Heart left ventricle (tissue), 16 donors: Measurements from ENCODE around the gene BAIAP2L1. TPM values are rescaled to one million over a fixed set of nuclear protein-coding genes. Genes with fewer than 3 reads are reported as not detected.

Experiments used
- ATAC-seq, 4 donors: fragments of 200-7000 bp; cut with Tn5 transposase; one replicate each; pipeline ENCODE4 v1.9.1; 2020 to 2022; ENCODE audit warnings: moderate library complexity in 4 of 4, mild to moderate bottlenecking in 3 of 4, moderate number of reproducible peaks in 1 of 4
- DNase-seq, 5 donors: peaks; one replicate each; pipeline ENCODE4 v3.0.0-alpha.2; 2020
- H3K27ac ChIP-seq, 12 donors: fragments of 200-600 bp; sonication (generic) in 4 of 12; one replicate each; pipeline versions ENCODE4 v1.5.0 to v1.8.0; 2016 to 2022; ENCODE audit warnings: mild to moderate bottlenecking in 2 of 12
- H3K27me3 ChIP-seq, 9 donors: fragments of 200-600 bp; sonication (generic) in 2 of 9; one replicate each; pipeline versions ENCODE4 v1.5.1 to v1.8.0; 2016 to 2022; ENCODE audit warnings: mild to moderate bottlenecking in 3 of 9
- H3K36me3 ChIP-seq, 9 donors: fragments of 200-600 bp; sonication (generic) in 2 of 9; one replicate each; pipeline versions ENCODE4 v1.5.0 to v1.8.0; 2018 to 2022; ENCODE audit warnings: mild to moderate bottlenecking in 2 of 9
- H3K4me1 ChIP-seq, 12 donors: fragments of 200-600 bp; sonication (generic) in 4 of 12; one replicate each; pipeline versions ENCODE4 v1.5.0 to v1.8.0; 2016 to 2022; ENCODE audit warnings: mild to moderate bottlenecking in 3 of 12
- H3K4me3 ChIP-seq, 12 donors: fragments of 200-600 bp; sonication (generic) in 4 of 12; one replicate each; pipeline versions ENCODE4 v1.5.0 to v1.8.0; 2017 to 2022; ENCODE audit warnings: mild to moderate bottlenecking in 9 of 12, moderate library complexity in 4 of 12
- H3K9me3 ChIP-seq, 12 donors: fragments of 200-600 bp; sonication (generic) in 4 of 12; one replicate each; pipeline versions ENCODE4 v1.5.0 to v1.8.0; 2016 to 2022; ENCODE audit warnings: mild to moderate bottlenecking in 1 of 12
- CTCF ChIP-seq, 12 donors: fragments of 200-600 bp; sonication (generic) in 4 of 12; IDR thresholded peaks; one replicate each; pipeline versions ENCODE4 v1.5.0 to v1.8.0; 2018 to 2022; ENCODE audit warnings: antibody characterized with exemption in 12 of 12, mild to moderate bottlenecking in 5 of 12
- POLR2A ChIP-seq, 2 donors: fragments of 450-650 bp; IDR thresholded peaks; one replicate each; pipeline ENCODE4 v1.6.1; 2017; ENCODE audit warnings: antibody characterized with exemption in 2 of 2, mild to moderate bottlenecking in 2 of 2, moderate library complexity in 2 of 2
- WGBS, 4 donors: extraction: QIAGEN DNeasy Blood & Tissue Kit in 2 of 4; methylation state at CpG; one replicate each; pipeline versions ENCODE4 v1.1.5 to v1.1.7; 2013 to 2018; 5-methylcytosine and 5-hydroxymethylcytosine counted together
- intact Hi-C, 10 donors: fragments of 100-400 bp; cut with DNase I; formaldehyde crosslinking; loops; one replicate each; pipeline versions ENCODE4 v1.11.1 to v1.14.2; 2022
- polyA plus RNA-seq, 2 donors: library from polyadenylated mRNA; stranded (reverse); fragments of 200-250 nt; gene quantifications; one replicate each; pipeline ENCODE4 v1.2.3, GENCODE V29; 2013
- total RNA-seq, 9 donors: library from RNA; depleted of rRNA in 2 of 9; stranded (reverse); fragments of >200 nt in 2 of 9; fragmentation: NEBNext Ultra II Directional in 3 of 9; extraction: Animal tissue kit (Norgen Biotek cat#: 25700) in 3 of 9; gene quantifications; one replicate each; pipeline versions ENCODE4 v1.1.0 to v1.2.4, GENCODE V29; 2016 to 2023
- donor health status: ischemic (EF 13 %, LVEDD 7.1; RV severe dilation, severe dysfunction).
- donor health status: healthy with polysubstance abuse.
- donor health status: DM: no; HTN: yes; CAD: no.
- donor health status: DM: no; HTN: no; CAD: no.
- donor health status: ischemic (EF 25% LVEDD 6.9; RV normal size, moderate dysfunction).
- donor health status: ischemic (EF 25% LVEDD 5.7; RV mildly dilated, moderate dysfunction).
- donor health status: healthy.
- donor health status: DM: yes; HTN: yes; CAD: no.
- donor health status: ischemic (EF 35%, LVEDD 5.7; RV mildly dilated, moderate dysfunction).
- donor health status: nonischemic (EF 11% LVEDD 7.7; RV severe dilation, severe dysfunction).
- donor health status: DM: yes; HTN: yes; CAD: no.
- donor health status: PGD.
- donor health status: ischemic (EF 29% LVEDD 5.4; RV normal size, mild dysfunction).
- donor health status: nonischemic (EF 23%, LVEDD 6.1; RV moderate dilation, normal function).

Gene BAIAP2L1
- total and polyA plus RNA-seq, 11 donors, result 0.64 to 2.7 (median 2.1) TPM

GRCh38 chr7:98339043-98339442, 61.8 kb downstream of the BAIAP2L1 start:
- no peak for ATAC-seq
- H3K27me3 ChIP-seq, result no peaks in the 10 kb centered on the region
- no peaks in the 10 kb centered on the region for H3K36me3 ChIP-seq
- TF ChIP-seq CTCF (IDR thresholded peaks at IDR 0.05) (no peak), POLR2A (IDR thresholded peaks at IDR 0.05) (no peak)
- no peaks in the 10 kb centered on the region for H3K4me1 ChIP-seq
- WGBS, 4 donors, result 97 to 100% (median 99%) methylated on average over 3 of the region's 3 CpGs
- H3K9me3 ChIP-seq, result peaks cover 0 to 3% (median 0%) of the 10 kb centered on the region in 12 donors
- intact Hi-C loops, result no loop called here
- H3K27ac ChIP-seq, result no peak overlapping the region
- DNase-seq, result no peak
- no peak overlapping the region for H3K4me3 ChIP-seq

GRCh38 chr7:98338441-98338840, 62.4 kb downstream of the BAIAP2L1 start:
- H3K36me3 ChIP-seq, result no peaks in the 10 kb centered on the region
- WGBS, 4 donors, result 95 to 97% (median 96%) methylated on average over 6 of the region's 6 CpGs
- H3K4me3 ChIP-seq, result no peak overlapping the region
- no peak overlapping the region for H3K27ac ChIP-seq
- no peaks in the 10 kb centered on the region for H3K27me3 ChIP-seq
- H3K9me3 ChIP-seq, result peaks cover 0 to 3% (median 0%) of the 10 kb centered on the region in 12 donors
- ATAC-seq (no peak), DNase-seq (no peak)
- intact Hi-C loops, result no loop called here
- no peaks in the 10 kb centered on the region for H3K4me1 ChIP-seq
- TF ChIP-seq POLR2A (IDR thresholded peaks at IDR 0.05) (no peak), CTCF (IDR thresholded peaks at IDR 0.05) (no peak)

- ATAC-seq, result no peak
- no peak for DNase-seq
These were observed 65.4 kb downstream of the BAIAP2L1 start for GRCh38 chr7:98335411-98335977.

GRCh38 chr7:98334081-98334480, 66.8 kb downstream of the BAIAP2L1 start:
- H3K27ac ChIP-seq, result no peak overlapping the region
- intact Hi-C loops, result no loop called here
- TF ChIP-seq POLR2A (IDR thresholded peaks at IDR 0.05), result no peak
- TF ChIP-seq CTCF (IDR thresholded peaks at IDR 0.05), result no peak
- H3K27me3 ChIP-seq, result no peaks in the 10 kb centered on the region
- H3K9me3 ChIP-seq, result peaks cover 0 to 11% (median 0%) of the 10 kb centered on the region in 12 donors
- 74 to 80% (median 76%) methylated on average over 1 of the region's 1 CpG for WGBS, 4 donors
- H3K4me3 ChIP-seq, result no peak overlapping the region
- no peaks in the 10 kb centered on the region for H3K36me3 ChIP-seq
- ATAC-seq (no peak), DNase-seq (no peak)
- peaks cover 0 to 9% (median 0%) of the 10 kb centered on the region in 12 donors for H3K4me1 ChIP-seq

More at GRCh38 chr7:98335411-98335977, 65.4 kb downstream of the BAIAP2L1 start:
- intact Hi-C loops, result no loop called here
- TF ChIP-seq CTCF (IDR thresholded peaks at IDR 0.05) (no peak), POLR2A (IDR thresholded peaks at IDR 0.05) (no peak)
- no peak overlapping the region for H3K27ac ChIP-seq
- no peaks in the 10 kb centered on the region for H3K27me3 ChIP-seq
- no peak overlapping the region for H3K4me3 ChIP-seq
- WGBS, 4 donors, result 92 to 96% (median 93%) methylated on average over 8 of the region's 8 CpGs
- no peaks in the 10 kb centered on the region for H3K36me3 ChIP-seq
- peaks cover 0 to 10% (median 0%) of the 10 kb centered on the region in 12 donors for H3K9me3 ChIP-seq
- H3K4me1 ChIP-seq, result no peaks in the 10 kb centered on the region
